T follicular helper cell (primary cell): ENCODE results near the gene RNF133.
"Not testable (repeated sequence)": the region's sequence is repeated elsewhere in the genome, so short reads cannot be mapped to it uniquely, and the experiment has no call there.

Source experiments
- DNase-seq: peaks from one replicate; pipeline ENCODE4 v3.0.0-alpha.2; 2020; ENCODE audit warnings: low read depth

RNF133 gene

GRCh38 chr7:122689346-122690109, 9.4 kb downstream of the RNF133 start:
- DNase-seq, result no peak

- no peak for DNase-seq
These were observed 10.4 kb downstream of the RNF133 start for GRCh38 chr7:122688400-122688998.

GRCh38 chr7:122686360-122686878, 12.5 kb downstream of the RNF133 start:
- no peak for DNase-seq

GRCh38 chr7:122684504-122684903, 14.4 kb downstream of the RNF133 start:
- no peak for DNase-seq

GRCh38 chr7:122682815-122683550, 15.9 kb downstream of the RNF133 start:
- DNase-seq, result no peak

- DNase-seq, result not testable (repeated sequence)
These were observed 17.7 kb downstream of the RNF133 start for GRCh38 chr7:122681186-122681585.

GRCh38 chr7:122679813-122680212, 19.1 kb downstream of the RNF133 start:
- no peak for DNase-seq

GRCh38 chr7:122679269-122679709, 19.6 kb downstream of the RNF133 start:
- not testable (repeated sequence) for DNase-seq

GRCh38 chr7:122677149-122677548, 21.8 kb downstream of the RNF133 start:
- DNase-seq, result no peak

- no peak for DNase-seq
These were observed 22.5 kb downstream of the RNF133 start for GRCh38 chr7:122676466-122676865.

GRCh38 chr7:122675621-122676020, 23.3 kb downstream of the RNF133 start:
- no peak for DNase-seq

- no peak for DNase-seq
These were observed 23.9 kb downstream of the RNF133 start for GRCh38 chr7:122675011-122675410.

GRCh38 chr7:122674502-122674901, 24.4 kb downstream of the RNF133 start:
- no peak for DNase-seq

GRCh38 chr7:122673951-122674350, 25.0 kb downstream of the RNF133 start:
- DNase-seq, result no peak

GRCh38 chr7:122672536-122672935, 26.4 kb downstream of the RNF133 start:
- DNase-seq, result no peak

- no peak for DNase-seq
These were observed 35.2 kb downstream of the RNF133 start for GRCh38 chr7:122663733-122664132.

GRCh38 chr7:122658856-122659255, 40.1 kb downstream of the RNF133 start:
- DNase-seq, result no peak

GRCh38 chr7:122653685-122654084, 45.2 kb downstream of the RNF133 start:
- no peak for DNase-seq

GRCh38 chr7:122652876-122653275, 46.0 kb downstream of the RNF133 start:
- DNase-seq, result no peak

GRCh38 chr7:122651451-122651850, 47.5 kb downstream of the RNF133 start:
- no peak for DNase-seq
